Measurements from ENCODE around the gene ACKR4.
"Not testable (repeated sequence)": the region's sequence is repeated elsewhere in the genome, so short reads cannot be mapped to it uniquely, and the experiment has no call there.

The ACKR4 gene

GRCh38 chr3:132638706-132639105 is 41.6 kb downstream of the ACKR4 start:
- no peak for DNase-seq (ENCODE audit: extremely low read depth in 1 of 2, low read depth in 1 of 2)

GRCh38 chr3:132641427-132641826 is 44.4 kb downstream of the ACKR4 start:
- DNase-seq (ENCODE audit: extremely low read depth in 1 of 2, low read depth in 1 of 2) = not testable (repeated sequence)

GRCh38 chr3:132641837-132642538 is 44.9 kb downstream of the ACKR4 start:
- DNase-seq (ENCODE audit: extremely low read depth in 1 of 2, low read depth in 1 of 2) = no peak

DNA sequence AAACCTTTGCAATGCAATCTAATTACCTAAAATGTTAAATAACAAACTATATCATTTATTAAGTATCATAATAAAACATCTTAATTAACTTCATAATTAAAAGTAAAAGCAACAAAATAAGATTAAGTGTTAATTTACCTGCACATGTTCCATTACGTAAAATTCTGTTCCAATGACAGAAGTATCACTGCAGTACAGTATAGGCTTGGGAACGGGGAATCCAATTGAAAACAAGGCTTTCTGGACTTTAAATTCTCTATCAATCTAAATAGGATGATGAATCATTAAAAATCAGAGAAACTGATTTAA is 45.4 kb downstream of the ACKR4 start:
- DNase-seq (ENCODE audit: extremely low read depth in 1 of 2, low read depth in 1 of 2) = no peak

- DNase-seq (ENCODE audit: extremely low read depth in 1 of 2, low read depth in 1 of 2) = no peak
These were observed 46.3 kb downstream of the ACKR4 start for GRCh38 chr3:132643366-132643765.

DNA sequence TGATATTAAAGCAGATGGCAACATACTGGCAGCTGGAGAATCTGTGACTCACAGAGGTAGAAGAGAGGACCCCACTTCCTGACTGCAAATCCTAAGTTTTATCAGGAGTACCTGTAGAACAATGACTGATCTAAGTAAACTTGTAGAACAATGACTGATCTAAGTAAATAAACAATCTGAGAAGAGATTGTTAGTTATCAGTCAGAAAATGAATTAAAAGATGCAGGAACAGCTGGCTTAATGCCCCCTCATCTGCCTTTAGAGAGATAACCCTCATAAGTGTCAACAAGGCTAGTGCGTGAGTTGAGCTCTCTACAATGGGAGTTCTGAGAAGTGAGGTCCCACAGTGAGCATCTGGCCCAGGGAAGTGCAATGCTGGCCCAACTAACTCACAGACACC is 48.0 kb downstream of the ACKR4 start:
- no peak for DNase-seq (ENCODE audit: extremely low read depth in 1 of 2, low read depth in 1 of 2)

GRCh38 chr3:132650153-132650552 is 53.1 kb downstream of the ACKR4 start:
- DNase-seq (ENCODE audit: extremely low read depth in 1 of 2, low read depth in 1 of 2) = no peak

Data from activated CD8-positive, alpha-beta memory T cell treated with anti-CD3 and anti-CD28 coated beads for 1 hour (primary cell).